Head of caudate nucleus (tissue), 42 donors: Measurements from ENCODE around the gene ITPR2.
A peak's percentile ranks its signal among the peaks of the same experiment; 100 is the strongest.
"Not testable (repeated sequence)": the region's sequence is repeated elsewhere in the genome, so short reads cannot be mapped to it uniquely, and the experiment has no call there.

ENCODE experiments used
- DNase-seq, 42 donors: peaks; one replicate each; pipeline versions ENCODE4 v3.0.0 to v3.0.0-alpha.2; 2020 to 2021; ENCODE audit warnings: mixed read lengths in 7 of 42
- intact Hi-C: fragments of 100-400 bp; cut with DNase I; formaldehyde crosslinking; loops from one replicate; pipeline ENCODE4 v1.15.0; 2022

The ITPR2 gene

DNA sequence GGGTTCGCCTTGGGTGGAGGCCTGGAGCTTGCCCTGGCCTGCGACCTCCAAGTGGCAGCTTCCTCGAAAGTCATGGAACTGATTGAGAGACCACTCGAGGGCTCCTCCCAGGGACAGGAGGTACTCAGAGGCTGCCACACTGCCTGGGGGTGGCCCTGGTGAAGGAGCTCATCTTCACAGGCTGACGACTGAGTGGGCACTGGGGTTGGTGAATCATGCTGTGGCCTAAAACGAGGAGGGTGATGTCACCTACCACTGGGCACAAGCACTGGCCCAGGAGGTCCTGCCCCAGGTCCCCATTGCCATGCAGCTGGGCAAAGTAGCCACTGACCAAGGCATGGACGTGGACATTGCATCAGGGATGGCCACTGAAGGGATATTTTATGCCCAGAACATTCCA lies 32.1 kb downstream of the ITPR2 start:
- no peak for DNase-seq
- intact Hi-C loops = no loop called here

DNA sequence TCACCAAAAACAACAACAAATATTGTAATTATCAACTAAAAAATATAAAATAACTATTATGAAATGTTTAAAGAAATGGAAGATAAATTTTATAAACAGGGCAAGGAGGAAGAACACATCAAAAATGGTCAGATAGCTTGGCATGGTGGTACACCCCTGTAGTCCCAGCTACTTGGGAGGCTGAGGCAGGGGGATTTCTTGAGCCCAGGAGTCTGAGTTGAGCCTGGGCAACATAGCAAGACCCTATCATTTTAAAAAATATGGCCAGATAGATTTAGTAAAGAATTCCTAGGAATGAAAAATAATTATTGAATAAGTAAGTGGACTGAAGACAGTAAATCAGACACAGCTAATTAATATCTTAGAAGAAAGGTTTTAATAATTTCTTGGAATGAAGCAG lies 32.6 kb downstream of the ITPR2 start:
- no peak for DNase-seq
- intact Hi-C loops = no loop called here

DNA sequence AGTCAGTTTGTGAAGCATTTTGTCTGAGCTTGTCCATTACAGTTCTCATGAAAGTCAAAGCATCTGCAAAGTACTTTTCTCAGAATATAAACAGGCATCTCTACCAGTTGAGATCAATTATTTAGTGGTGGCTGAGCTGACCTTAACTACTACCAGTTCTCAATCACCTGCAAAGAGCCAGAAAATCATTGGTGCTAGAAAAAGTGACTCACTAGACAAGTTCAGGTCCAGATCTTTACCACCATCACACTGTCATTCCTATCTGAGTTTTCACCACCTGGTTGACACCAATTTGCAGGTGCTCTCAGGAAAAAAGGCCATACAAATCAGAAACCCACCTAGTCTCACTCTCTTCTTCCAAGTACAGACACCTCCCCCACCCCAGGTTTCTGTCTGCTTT lies 33.3 kb downstream of the ITPR2 start:
- intact Hi-C loops = no loop called here
- DNase-seq = no peak

DNA sequence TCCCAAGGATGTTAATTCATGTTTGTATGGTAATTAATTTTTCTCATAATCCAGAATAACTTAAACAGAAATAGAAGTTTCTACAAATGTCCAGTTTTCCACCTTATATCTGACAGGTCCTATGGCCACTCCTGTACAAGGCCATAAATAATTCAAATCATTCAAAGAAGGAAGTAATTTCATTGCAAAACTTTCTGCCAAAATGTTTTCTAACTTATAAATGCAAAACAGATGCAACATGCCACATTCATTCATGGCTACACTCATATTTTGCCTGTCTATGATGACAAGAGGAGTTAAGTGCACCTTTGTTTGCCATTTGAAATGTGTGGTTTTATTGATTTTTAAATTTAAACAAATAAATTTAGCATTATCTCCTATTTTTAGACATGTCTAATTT lies 34.4 kb downstream of the ITPR2 start:
- intact Hi-C loops = no loop called here

DNA sequence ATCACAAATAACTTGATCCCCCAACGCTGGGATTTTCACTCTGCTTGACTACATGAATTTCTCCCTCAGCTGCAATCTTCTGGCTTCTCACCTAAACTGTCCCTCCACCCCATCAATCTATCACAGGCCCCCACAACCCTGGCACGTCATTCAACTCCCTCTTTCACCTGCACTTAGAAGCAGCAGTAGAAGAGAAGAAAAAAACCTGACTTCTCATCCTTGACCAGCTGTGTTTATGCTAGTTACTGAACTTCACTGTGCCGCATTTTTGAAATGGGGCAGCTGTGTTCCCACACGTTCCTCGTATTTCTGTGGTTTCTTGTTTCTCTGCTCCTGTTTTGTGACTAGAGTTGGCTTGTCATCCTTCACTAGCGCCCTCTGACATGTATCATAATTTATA lies 35.0 kb downstream of the ITPR2 start:
- intact Hi-C loops = no loop called here

More for the DNA sequence above, 34.4 kb downstream of the ITPR2 start:
- DNase-seq = no peak

DNA sequence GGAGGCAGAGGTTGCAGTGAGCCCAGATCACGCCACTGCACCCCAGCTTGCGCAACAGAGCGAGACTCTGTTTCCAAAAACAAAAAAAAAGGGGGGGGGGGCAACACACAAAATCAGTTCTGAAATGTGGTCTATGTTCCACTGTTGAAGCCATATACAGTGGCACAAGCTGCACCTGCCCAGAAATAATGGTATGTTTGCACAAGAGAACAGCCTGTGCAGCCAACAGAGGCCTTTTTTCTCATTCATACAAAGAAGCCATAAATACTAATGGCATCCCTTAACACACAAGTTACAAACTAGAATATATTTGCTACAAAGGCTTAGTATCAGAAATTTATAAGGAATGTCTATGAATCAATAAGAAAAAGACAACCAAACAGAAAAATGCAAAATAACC lies 37.1 kb downstream of the ITPR2 start:
- intact Hi-C loops = no loop called here
- no peak for DNase-seq

More for the DNA sequence above, 35.0 kb downstream of the ITPR2 start:
- no peak for DNase-seq

DNA sequence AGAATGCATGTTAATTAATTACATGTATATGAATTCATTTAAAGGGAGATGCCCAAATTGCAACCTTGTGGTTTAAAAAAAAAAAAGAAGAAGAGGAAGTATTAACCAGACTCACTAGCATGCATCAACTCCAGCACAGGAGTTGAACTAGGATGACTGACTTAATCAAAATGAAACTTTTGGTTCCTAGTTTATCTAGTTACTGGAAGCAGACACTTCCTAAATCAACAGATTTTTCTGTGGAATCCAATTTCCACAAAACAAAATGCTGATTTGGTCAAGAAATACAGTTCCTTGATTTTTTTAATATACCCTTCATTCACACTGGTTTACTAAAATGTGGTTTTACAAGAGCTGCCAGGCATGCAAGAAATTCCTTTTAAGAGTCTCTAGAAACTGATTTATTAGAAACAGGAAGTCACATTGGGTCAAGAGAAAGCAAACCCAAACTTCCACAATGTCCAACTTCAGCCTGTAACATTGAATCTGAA lies 41.6 kb downstream of the ITPR2 start:
- no peak for DNase-seq
- intact Hi-C loops = no loop called here

DNA sequence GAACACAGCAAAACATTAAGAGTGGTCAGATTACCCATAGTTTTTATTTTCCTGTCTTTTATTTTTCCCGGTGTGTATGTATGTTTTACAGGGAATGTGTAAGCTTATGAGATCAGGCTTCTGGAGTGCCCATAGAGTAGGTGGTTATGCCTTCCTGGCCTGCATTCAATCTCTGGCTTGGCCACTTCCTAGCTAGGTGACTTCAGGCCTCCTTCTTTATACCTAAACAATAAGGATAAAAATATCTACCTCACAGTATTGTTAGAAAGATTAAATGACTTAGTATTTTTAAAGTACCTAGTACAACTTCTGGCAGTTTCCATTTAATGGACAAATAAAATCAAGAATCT lies 42.4 kb downstream of the ITPR2 start:
- intact Hi-C loops = no loop called here
- no peak for DNase-seq

DNA sequence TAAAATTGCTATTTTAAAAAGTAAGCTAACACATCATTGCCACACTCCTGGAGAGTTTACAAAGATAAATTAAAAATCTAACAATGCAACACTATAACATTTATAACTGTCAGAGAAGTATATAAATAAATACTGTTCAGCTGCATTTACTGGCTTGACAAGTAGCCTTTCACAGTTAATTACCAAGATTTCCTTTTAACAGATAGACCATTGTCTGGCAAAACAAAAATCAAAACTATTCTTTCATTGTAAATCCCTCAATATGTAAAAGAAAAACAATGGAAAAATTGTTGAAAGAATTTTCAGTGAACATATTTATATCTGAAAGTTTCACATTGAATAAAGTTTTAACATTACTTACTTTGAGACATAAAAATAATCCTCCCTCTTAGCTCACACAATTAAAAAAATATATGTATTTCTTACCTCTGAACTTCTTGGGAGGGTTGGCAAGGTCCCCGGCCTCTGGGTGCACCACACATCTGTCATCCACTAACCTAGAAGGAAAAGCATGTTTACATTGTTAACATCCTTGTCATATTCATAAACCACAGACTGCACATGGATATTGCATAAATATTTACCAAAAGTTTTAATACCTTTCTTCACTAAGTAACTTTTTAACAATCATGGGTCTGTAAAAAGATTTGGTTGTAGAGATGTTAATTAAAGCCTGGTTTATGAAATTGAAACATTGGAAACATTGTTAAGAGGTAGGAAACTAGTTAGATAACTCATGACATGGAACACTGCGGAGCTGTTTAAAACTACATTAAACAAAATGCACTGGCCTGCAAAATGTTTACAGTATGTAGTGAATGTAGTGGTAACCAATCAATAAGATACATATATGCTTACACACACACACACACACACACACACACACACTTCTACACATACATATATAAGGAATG lies 43.0 kb downstream of the ITPR2 start:
- DNase-seq = no peak
- intact Hi-C loops = no loop called here

DNA sequence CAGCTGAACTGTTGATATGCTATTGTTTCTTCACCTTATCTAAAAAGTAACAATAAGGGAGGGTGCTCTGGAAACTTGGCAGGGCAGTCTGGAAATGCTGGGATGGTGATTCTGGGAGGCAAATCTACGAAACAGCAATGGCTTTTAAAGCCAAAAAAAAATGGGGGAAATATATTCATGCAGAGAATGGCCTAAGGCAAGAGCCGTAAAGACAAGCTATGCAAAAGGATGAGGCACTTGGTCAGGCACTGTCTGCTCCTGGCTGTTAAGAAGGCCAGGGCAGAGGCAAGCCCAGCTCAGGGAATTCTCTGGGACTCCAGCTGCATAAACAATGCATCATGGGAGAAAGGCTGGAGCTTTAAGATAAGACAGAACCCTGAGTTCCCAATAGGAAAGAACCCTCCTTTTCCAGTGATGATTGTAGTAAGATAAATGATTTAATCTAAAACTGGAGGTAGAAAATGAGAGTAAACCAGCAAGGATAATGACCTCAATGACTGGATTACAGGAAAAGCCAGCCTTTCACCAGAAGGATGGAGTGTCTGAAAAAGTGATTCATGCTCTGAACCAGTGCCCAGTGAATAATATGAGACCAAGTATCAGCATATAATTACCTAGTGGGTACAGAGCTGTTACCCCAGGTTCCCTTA lies 46.0 kb downstream of the ITPR2 start:
- intact Hi-C loops = no loop called here
- peak in 1 of 42 donors; percentile 43 for DNase-seq

DNA sequence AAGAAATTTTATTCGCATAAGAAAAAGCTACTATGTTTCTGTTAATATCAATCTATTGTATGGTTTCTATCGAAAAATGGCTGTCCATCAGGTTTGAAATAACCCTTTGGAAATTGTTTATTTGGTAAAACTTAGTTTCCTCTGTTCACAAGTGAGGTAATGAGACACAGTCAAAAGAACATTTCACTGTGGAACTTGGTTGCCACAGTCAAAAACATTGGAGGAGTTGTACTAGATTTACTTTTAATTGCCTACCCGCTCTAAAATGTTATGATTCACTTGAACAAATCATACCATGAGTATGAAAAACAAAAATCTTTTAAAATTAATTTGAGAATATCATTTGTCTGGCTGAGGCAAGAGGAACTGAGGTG lies 46.5 kb downstream of the ITPR2 start:
- intact Hi-C loops = no loop called here
- no peak for DNase-seq

DNA sequence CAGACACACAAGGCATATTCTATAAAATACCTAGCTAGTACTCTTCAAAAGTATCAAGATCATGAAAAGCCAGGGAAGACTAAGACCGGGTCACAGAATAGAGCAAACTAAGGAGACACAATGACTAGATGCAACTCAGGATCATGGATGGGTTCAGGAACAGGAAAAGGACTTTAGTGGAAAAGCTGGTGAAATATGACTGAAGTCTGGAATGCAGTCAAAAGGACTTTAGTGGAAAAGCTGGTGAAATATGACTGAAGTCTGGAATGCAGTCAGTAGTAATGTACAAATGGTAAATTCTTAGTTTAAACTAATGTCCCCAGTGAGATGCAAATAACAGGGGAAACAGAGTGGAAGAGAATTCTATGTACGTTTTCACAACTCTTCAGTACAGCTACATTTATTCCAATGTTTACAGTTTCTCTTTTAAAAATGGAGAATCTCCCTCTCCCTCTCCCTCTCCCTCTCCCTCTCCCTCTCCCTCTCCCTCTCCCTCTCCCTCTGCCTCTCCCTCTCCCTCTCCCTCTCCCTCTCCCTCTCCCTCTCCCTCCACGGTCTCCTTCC lies 49.1 kb downstream of the ITPR2 start:
- intact Hi-C loops, DNase-seq: not testable (repeated sequence)

DNA sequence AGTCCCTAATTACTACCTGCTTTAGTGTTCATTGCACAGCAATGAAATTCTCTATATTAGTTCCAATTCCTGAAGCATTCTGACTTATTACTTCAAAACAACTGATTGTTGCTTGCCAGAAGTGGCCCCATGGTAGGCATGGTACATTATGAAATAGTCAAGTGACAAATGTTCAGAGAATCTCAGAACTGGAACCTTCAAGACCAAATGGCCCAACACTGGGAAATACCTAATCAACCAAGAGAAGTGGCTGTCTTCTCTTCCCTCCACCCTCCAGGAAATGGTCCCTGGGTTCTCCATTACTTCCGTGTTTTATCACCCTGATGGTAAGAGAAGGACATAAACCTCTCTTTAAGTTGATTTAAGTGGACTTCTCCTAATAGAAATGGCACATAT lies 49.9 kb downstream of the ITPR2 start:
- no peak for DNase-seq

DNA sequence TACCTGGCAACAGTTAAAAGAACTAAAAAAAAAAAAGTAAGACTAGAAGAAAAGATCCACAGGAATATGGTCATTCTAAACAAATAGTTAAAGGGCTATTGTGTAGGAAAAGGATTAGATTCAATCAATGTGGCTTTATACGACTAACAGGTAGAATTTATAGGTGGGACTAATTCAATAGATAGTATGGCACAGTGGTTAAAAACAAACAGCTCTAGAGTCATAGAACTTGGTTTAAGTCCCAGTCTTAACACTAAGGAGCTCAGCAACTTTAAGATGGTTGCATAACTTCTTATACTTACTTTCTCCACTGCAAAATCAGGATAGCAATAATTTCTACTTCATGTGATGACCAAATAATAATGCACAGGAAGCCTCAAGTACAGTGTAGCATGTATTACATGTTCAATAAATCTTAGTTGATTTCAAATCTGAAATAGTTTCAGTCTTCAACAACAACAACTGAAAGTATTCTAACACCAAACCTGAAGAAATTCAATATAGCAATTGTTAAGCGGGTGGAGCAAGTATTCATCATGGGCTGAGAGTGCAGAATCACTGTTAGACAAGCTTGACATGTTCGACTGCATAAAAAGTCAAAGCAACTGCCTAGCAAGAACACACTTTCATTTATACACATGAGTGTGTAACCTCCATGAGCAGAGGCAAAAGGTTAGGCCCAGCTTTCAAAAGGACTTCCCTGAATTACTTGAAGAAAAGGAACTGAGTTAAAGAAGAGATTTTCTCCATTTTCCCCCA lies 50.4 kb downstream of the ITPR2 start:
- DNase-seq = no peak
- intact Hi-C loops = no loop called here

More for the DNA sequence above, 49.9 kb downstream of the ITPR2 start:
- intact Hi-C loops = no loop called here

DNA sequence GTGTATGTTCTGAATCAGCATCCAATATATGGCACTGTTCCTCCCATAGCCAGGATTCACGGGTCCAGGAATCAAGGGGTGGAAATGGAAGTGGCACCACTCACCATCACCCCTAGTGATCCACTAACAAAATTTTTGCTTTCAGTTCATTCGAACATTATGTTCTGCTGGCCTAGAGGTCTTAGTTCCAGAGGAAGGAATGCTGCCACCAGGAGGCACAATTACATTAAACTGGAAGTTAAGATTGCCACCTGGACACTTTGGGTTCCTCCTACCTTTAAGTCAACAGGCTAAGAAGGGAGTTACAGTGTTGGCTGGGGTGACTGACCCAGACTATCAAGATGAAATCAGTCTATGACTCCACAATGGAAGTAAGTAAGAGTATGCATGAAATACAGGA lies 52.3 kb downstream of the ITPR2 start:
- intact Hi-C loops, DNase-seq: not testable (repeated sequence)

DNA sequence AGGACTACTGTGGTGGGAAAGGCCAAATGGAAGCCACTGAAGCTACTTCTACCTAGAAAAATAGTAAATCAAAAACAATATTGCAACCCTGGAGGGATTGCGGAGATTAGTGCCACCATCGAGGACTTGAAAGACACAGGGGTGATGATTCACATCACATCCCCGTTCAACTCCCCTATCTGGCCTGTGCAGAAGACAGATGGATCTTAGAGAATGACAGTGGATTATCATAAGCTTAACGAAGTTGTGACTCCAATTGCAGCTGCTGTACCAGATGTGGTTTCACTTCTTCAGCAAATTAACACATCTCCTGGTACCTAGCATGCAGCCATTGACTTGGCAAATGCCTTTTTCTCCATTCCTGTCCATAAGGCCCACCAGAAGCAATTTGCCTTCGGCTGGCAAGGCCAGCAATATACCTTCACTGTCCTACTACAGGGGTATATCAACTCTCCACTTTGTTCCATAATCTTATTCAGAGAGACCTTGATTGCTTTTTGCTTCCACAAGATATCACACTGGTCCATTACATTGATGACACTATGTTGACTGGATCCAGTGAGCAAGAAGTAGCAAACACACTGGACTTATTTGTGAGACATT lies 54.7 kb downstream of the ITPR2 start:
- DNase-seq, intact Hi-C loops: not testable (repeated sequence)

DNA sequence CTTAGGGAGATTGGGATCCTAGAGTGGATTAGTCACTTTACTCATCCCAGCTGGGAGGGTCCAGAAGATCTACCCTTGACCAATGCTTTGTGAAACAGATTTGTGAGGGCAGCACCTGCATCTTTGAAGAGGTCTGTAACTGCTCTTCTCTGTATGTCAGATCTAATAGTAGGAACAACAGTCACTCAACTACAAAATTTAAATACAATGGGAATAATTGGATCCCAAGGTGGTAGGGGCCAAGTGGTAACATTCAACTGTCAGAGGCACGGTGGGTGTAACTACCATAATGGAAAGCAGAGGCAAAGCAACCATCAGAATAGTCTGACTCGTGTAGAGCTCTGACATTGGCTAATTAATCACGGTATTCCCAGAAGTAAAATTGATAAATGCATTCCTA lies 55.8 kb downstream of the ITPR2 start:
- intact Hi-C loops = no loop called here

DNA sequence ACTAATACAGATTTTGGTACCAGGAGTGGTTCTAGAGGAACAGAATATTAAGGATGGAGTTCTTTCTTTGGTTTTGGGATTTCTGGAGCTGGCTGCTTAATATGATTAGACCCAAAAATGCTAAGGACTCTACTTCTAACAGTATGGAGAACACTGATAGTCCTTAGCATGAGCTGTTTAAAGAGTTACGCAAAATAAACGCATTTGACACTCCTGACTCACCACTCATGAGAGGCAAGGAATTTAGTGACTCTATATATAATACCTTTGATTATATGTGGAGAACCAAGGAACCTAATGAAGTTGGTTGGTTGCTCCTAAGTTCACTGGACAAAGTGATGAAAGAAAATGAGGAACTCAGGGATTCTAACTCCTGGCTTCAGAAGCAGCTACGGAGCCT lies 57.0 kb downstream of the ITPR2 start:
- DNase-seq, intact Hi-C loops: not testable (repeated sequence)

More for the DNA sequence above, 55.8 kb downstream of the ITPR2 start:
- DNase-seq = no peak
